DOHH2 (cell line): Measurements from ENCODE around the gene FNDC3A.

ENCODE experiments used
- H3F3A ChIP-seq: fragments of 200-600 bp; sonication (generic), shearing (Covaris generic); 2 replicates; pipeline ENCODE4 v1.6.0; 2016; ENCODE audit warnings: antibody characterized with exemption, mild to moderate bottlenecking; ENCODE audit not compliant: control insufficient read depth, insufficient read depth
- H3K27ac ChIP-seq: fragments of 200-600 bp; sonication (generic); 2 replicates; pipeline ENCODE4 v1.5.1; 2014; ENCODE audit warnings: low read depth, mild to moderate bottlenecking, low read length, moderate library complexity
- H3K27me3 ChIP-seq: fragments of 200-600 bp; sonication (generic); 2 replicates; pipeline ENCODE4 v1.6.1; 2014; ENCODE audit warnings: mild to moderate bottlenecking, low read length, mixed read lengths; ENCODE audit not compliant: control insufficient read depth
- H3K36me3 ChIP-seq: fragments of 200-600 bp; sonication (generic); 2 replicates; pipeline ENCODE4 v1.6.1; 2014; ENCODE audit warnings: mild to moderate bottlenecking, low read length, moderate library complexity, mixed read lengths; ENCODE audit not compliant: control insufficient read depth
- H3K4me1 ChIP-seq: fragments of 200-600 bp; sonication (generic); 2 replicates; pipeline ENCODE4 v1.6.1; 2014; ENCODE audit warnings: mild to moderate bottlenecking, low read length, mixed read lengths; ENCODE audit not compliant: control insufficient read depth
- H3K4me2 ChIP-seq: fragments of 200-600 bp; sonication (generic); 2 replicates; pipeline ENCODE4 v1.6.0; 2014; ENCODE audit warnings: mild to moderate bottlenecking, low read length, moderate library complexity
- H3K4me3 ChIP-seq: fragments of 200-600 bp; sonication (generic); 2 replicates; pipeline ENCODE4 v1.5.1; 2014; ENCODE audit warnings: mild to moderate bottlenecking, low read length, mixed read lengths
- H3K79me2 ChIP-seq: fragments of 200-600 bp; sonication (generic); 2 replicates; pipeline ENCODE4 v1.6.1; 2014; ENCODE audit warnings: mild to moderate bottlenecking, low read length, mixed read lengths; ENCODE audit not compliant: control insufficient read depth
- H3K9me2 ChIP-seq: fragments of 200-600 bp; sonication (generic); replicated peaks from 2 replicates; pipeline ENCODE4 v1.6.1; 2014; ENCODE audit warnings: mild to moderate bottlenecking, low read length, mixed read lengths; ENCODE audit not compliant: control insufficient read depth
- H3K9me3 ChIP-seq: fragments of 200-600 bp; sonication (generic); 2 replicates; pipeline ENCODE4 v1.6.1; 2014; ENCODE audit warnings: antibody characterized with exemption, low read length, mixed read lengths; ENCODE audit not compliant: control insufficient read depth, insufficient read depth
- H4K20me1 ChIP-seq: fragments of 200-600 bp; sonication (generic); 2 replicates; pipeline ENCODE4 v1.6.0; 2014; ENCODE audit warnings: low read depth, mild to moderate bottlenecking, antibody characterized with exemption, low read length, moderate library complexity; ENCODE audit not compliant: control insufficient read depth, insufficient read depth
- CTCF ChIP-seq: fragments of 200-600 bp; sonication (generic); IDR thresholded peaks from one replicate; pipeline ENCODE4 v1.5.1; 2014; ENCODE audit warnings: antibody characterized with exemption, mild to moderate bottlenecking, low read depth, low read length; ENCODE audit not compliant: poor library complexity, severe bottlenecking
- EZH2phosphoT487 ChIP-seq: fragments of 200-600 bp; sonication (generic); IDR thresholded peaks from 2 replicates; pipeline ENCODE4 v1.6.1; 2017; ENCODE audit warnings: borderline replicate concordance, mild to moderate bottlenecking, antibody characterized with exemption, low read length, moderate library complexity, mixed read lengths

The FNDC3A gene

GRCh38 chr13:49220856-49221589 lies 245.3 kb downstream of the FNDC3A start:
- no peak for TF ChIP-seq EZH2phosphoT487
- TF ChIP-seq CTCF = no peak
- H3K4me1 ChIP-seq = no peaks in the 10 kb centered on the region
- no peaks in the 10 kb centered on the region for H3K9me3 ChIP-seq
- no peaks in the 10 kb centered on the region for H3F3A ChIP-seq
- H3K9me2 ChIP-seq = no peaks in the 10 kb centered on the region
- no peaks in the 10 kb centered on the region for H4K20me1 ChIP-seq
- peaks cover 6% of the 10 kb centered on the region for H3K27me3 ChIP-seq
- H3K36me3 ChIP-seq = no peaks in the 10 kb centered on the region
- H3K4me3 ChIP-seq = no peak overlapping the region
- no peak overlapping the region for H3K27ac ChIP-seq
- no peaks in the 10 kb centered on the region for H3K79me2 ChIP-seq
- H3K4me2 ChIP-seq = no peak overlapping the region

GRCh38 chr13:49221590-49221965 lies 245.9 kb downstream of the FNDC3A start:
- Histone ChIP-seq H3K27ac (no peak overlapping the region), H3K4me3 (no peak overlapping the region)
- no peak for TF ChIP-seq EZH2phosphoT487
- TF ChIP-seq CTCF = no peak

GRCh38 chr13:49225223-49226042 lies 249.7 kb downstream of the FNDC3A start:
- Histone ChIP-seq H3K9me2 (no peaks in the 10 kb centered on the region), H4K20me1 (no peaks in the 10 kb centered on the region), H3K4me1 (no peaks in the 10 kb centered on the region), H3K9me3 (no peaks in the 10 kb centered on the region), H3K27me3 (peaks cover 6% of the 10 kb centered on the region), H3K4me3 (no peak overlapping the region), H3K27ac (no peak overlapping the region), H3K79me2 (no peaks in the 10 kb centered on the region), H3F3A (no peaks in the 10 kb centered on the region), H3K36me3 (no peaks in the 10 kb centered on the region), H3K4me2 (no peak overlapping the region)
- no peak for TF ChIP-seq EZH2phosphoT487

More at GRCh38 chr13:49221590-49221965, 245.9 kb downstream of the FNDC3A start:
- Histone ChIP-seq H3F3A (no peaks in the 10 kb centered on the region), H3K4me2 (no peak overlapping the region), H3K79me2 (no peaks in the 10 kb centered on the region), H3K4me1 (no peaks in the 10 kb centered on the region), H3K9me3 (no peaks in the 10 kb centered on the region), H4K20me1 (no peaks in the 10 kb centered on the region), H3K27me3 (peaks cover 6% of the 10 kb centered on the region), H3K36me3 (no peaks in the 10 kb centered on the region), H3K9me2 (no peaks in the 10 kb centered on the region)

- Histone ChIP-seq H3K79me2 (no peaks in the 10 kb centered on the region), H3K4me2 (no peak overlapping the region), H3F3A (no peaks in the 10 kb centered on the region), H4K20me1 (no peaks in the 10 kb centered on the region), H3K9me2 (no peaks in the 10 kb centered on the region), H3K4me1 (no peaks in the 10 kb centered on the region), H3K9me3 (no peaks in the 10 kb centered on the region), H3K4me3 (no peak overlapping the region), H3K27me3 (peaks cover 6% of the 10 kb centered on the region), H3K36me3 (no peaks in the 10 kb centered on the region), H3K27ac (no peak overlapping the region)
- TF ChIP-seq EZH2phosphoT487 (no peak), CTCF (no peak)
Observed at GRCh38 chr13:49226613-49227012, 250.9 kb downstream of the FNDC3A start.
